ENCODE results near the gene INSYN2B.
A peak's percentile ranks its signal among the peaks of the same experiment; 100 is the strongest.
"Not testable (repeated sequence)": the region's sequence is repeated elsewhere in the genome, so short reads cannot be mapped to it uniquely, and the experiment has no call there.

INSYN2B gene

GRCh38 chr5:169837686-169838085 is 142.6 kb downstream of the INSYN2B start:
- Mint-ChIP-seq H3K27ac (no peak overlapping the region), H3K27me3 (no peaks in the 10 kb centered on the region), H3K4me1 (peaks cover 16% of the 10 kb centered on the region), H3K9me3 (no peaks in the 10 kb centered on the region), H3K4me3 (no peak overlapping the region)
- ATAC-seq (no peak), DNase-seq (no peak)

- peaks cover 23% of the 10 kb centered on the region for H3K4me1 Mint-ChIP-seq
- H3K27ac Mint-ChIP-seq: peak overlapping the region in 1 of 2 donors; percentile 36
- no peaks in the 10 kb centered on the region for H3K27me3 Mint-ChIP-seq
- DNase-seq (no peak), ATAC-seq (no peak)
- H3K4me3 Mint-ChIP-seq: no peak overlapping the region
- H3K9me3 Mint-ChIP-seq: no peaks in the 10 kb centered on the region
Observed at GRCh38 chr5:169836835-169837536, 143.3 kb downstream of the INSYN2B start.

- H3K4me3 Mint-ChIP-seq, H3K27me3 Mint-ChIP-seq, H3K9me3 Mint-ChIP-seq, DNase-seq, ATAC-seq: not testable (repeated sequence)
- Mint-ChIP-seq H3K4me1 (peaks cover 23% of the 10 kb centered on the region), H3K27ac (peak overlapping the region in 1 of 2 donors; percentile 77)
Observed at GRCh38 chr5:169834540-169834939, 145.8 kb downstream of the INSYN2B start.

- H3K27me3 Mint-ChIP-seq, H3K4me3 Mint-ChIP-seq, H3K9me3 Mint-ChIP-seq, ATAC-seq, DNase-seq: not testable (repeated sequence)
- Mint-ChIP-seq H3K4me1 (peaks cover 24% of the 10 kb centered on the region), H3K27ac (peak overlapping the region in 1 of 2 donors; percentile 71)
Observed at GRCh38 chr5:169833681-169834292, 146.5 kb downstream of the INSYN2B start.

GRCh38 chr5:169832845-169833244 is 147.4 kb downstream of the INSYN2B start:
- no peak for DNase-seq
- ATAC-seq: no peak
- Mint-ChIP-seq H3K4me1 (peaks cover 27% of the 10 kb centered on the region), H3K27me3 (no peaks in the 10 kb centered on the region), H3K27ac (peak overlapping the region; percentile 58 to 71), H3K4me3 (no peak overlapping the region), H3K9me3 (no peaks in the 10 kb centered on the region)

GRCh38 chr5:169832304-169832703 is 148.0 kb downstream of the INSYN2B start:
- ATAC-seq: no peak
- H3K4me3 Mint-ChIP-seq: no peak overlapping the region
- peak overlapping the region; percentile 45 to 58 for H3K27ac Mint-ChIP-seq
- no peaks in the 10 kb centered on the region for H3K9me3 Mint-ChIP-seq
- H3K27me3 Mint-ChIP-seq: no peaks in the 10 kb centered on the region
- no peak for DNase-seq
- H3K4me1 Mint-ChIP-seq: peaks cover 33% of the 10 kb centered on the region

- Mint-ChIP-seq H3K27ac (no peak overlapping the region), H3K27me3 (no peaks in the 10 kb centered on the region), H3K4me1 (peaks cover 35% of the 10 kb centered on the region), H3K9me3 (no peaks in the 10 kb centered on the region), H3K4me3 (no peak overlapping the region)
- ATAC-seq (no peak), DNase-seq (no peak)
Observed at GRCh38 chr5:169831331-169831730, 149.0 kb downstream of the INSYN2B start.

- peak; percentile 45 for ATAC-seq
- no peaks in the 10 kb centered on the region for H3K9me3 Mint-ChIP-seq
- H3K4me1 Mint-ChIP-seq: peaks cover 29% of the 10 kb centered on the region
- H3K27ac Mint-ChIP-seq: no peak overlapping the region
- H3K4me3 Mint-ChIP-seq: no peak overlapping the region
- no peak for DNase-seq
- no peaks in the 10 kb centered on the region for H3K27me3 Mint-ChIP-seq
Observed at GRCh38 chr5:169828385-169828784, 151.9 kb downstream of the INSYN2B start.

GRCh38 chr5:169827769-169828168 is 152.5 kb downstream of the INSYN2B start:
- peaks cover 25% of the 10 kb centered on the region for H3K4me1 Mint-ChIP-seq
- ATAC-seq: no peak
- no peak overlapping the region for H3K27ac Mint-ChIP-seq
- H3K9me3 Mint-ChIP-seq: peaks cover 2 to 4% of the 10 kb centered on the region in 2 donors
- H3K4me3 Mint-ChIP-seq: no peak overlapping the region
- no peaks in the 10 kb centered on the region for H3K27me3 Mint-ChIP-seq
- DNase-seq: no peak

- Mint-ChIP-seq H3K4me1 (peaks cover 18% of the 10 kb centered on the region), H3K4me3 (no peak overlapping the region), H3K9me3 (peaks cover 10 to 11% of the 10 kb centered on the region in 2 donors), H3K27ac (no peak overlapping the region), H3K27me3 (no peaks in the 10 kb centered on the region)
- DNase-seq: no peak
- no peak for ATAC-seq
Observed at GRCh38 chr5:169826618-169827017, 153.7 kb downstream of the INSYN2B start.

GRCh38 chr5:169817031-169817430 is 163.3 kb downstream of the INSYN2B start:
- ATAC-seq (no peak), DNase-seq (no peak)
- H3K27me3 Mint-ChIP-seq: no peaks in the 10 kb centered on the region
- H3K9me3 Mint-ChIP-seq: peaks cover 0 to 7% of the 10 kb centered on the region in 2 donors
- H3K4me1 Mint-ChIP-seq: no peaks in the 10 kb centered on the region
- no peak overlapping the region for H3K27ac Mint-ChIP-seq
- H3K4me3 Mint-ChIP-seq: no peak overlapping the region

GRCh38 chr5:169814522-169814921 is 165.8 kb downstream of the INSYN2B start:
- H3K4me3 Mint-ChIP-seq: no peak overlapping the region
- H3K27me3 Mint-ChIP-seq: no peaks in the 10 kb centered on the region
- no peaks in the 10 kb centered on the region for H3K4me1 Mint-ChIP-seq
- no peaks in the 10 kb centered on the region for H3K9me3 Mint-ChIP-seq
- DNase-seq (no peak), ATAC-seq (no peak)
- no peak overlapping the region for H3K27ac Mint-ChIP-seq

Measured in stimulated activated naive CD8-positive, alpha-beta T cell treated with anti-CD3 and anti-CD28 coated beads, Interleukin-15, amount 100 ng/mL, for 72 hours (primary cell).